ENCODE data around the gene RPS6KL1.

The RPS6KL1 gene, protein sequence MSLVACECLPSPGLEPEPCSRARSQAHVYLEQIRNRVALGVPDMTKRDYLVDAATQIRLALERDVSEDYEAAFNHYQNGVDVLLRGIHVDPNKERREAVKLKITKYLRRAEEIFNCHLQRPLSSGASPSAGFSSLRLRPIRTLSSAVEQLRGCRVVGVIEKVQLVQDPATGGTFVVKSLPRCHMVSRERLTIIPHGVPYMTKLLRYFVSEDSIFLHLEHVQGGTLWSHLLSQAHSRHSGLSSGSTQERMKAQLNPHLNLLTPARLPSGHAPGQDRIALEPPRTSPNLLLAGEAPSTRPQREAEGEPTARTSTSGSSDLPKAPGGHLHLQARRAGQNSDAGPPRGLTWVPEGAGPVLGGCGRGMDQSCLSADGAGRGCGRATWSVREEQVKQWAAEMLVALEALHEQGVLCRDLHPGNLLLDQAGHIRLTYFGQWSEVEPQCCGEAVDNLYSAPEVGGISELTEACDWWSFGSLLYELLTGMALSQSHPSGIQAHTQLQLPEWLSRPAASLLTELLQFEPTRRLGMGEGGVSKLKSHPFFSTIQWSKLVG

DNA sequence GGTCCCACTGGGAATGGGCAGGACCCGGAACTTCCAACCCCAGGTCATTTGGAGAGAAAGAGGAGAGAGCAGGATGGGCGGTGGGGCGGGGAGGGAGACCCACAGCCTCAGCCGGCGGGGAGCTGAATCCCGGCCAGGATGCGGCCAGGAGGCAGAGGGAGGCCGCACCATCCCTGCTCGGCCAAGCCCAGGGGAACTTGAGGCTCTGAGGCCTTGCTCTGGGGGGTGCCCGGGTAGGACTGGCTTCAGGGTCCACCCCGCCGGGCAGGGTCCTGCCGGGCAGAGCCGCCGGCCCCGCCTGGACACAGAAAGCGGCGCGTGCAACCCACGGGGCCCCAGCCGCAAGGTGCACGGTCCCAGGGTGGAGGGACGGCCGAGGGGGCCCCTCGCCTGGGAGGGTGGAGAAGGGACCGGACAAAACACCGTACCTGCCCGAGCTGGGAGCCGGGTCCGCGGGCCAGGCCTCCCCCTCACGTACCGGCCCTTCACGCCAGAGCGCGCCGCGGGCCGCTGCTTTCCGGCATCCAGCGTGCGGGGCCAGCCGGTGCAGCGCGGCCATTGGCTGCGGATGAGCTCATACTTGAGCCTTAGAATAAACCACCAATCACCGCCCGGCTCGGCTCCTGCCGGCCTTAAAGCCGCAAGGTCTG, at the start of gene RPS6KL1:
Gene RPS6KL1, minus strand, starts transcription at position 509 of the 650 bp plus-strand sequence. CDS start 1,719 bp downstream, outside the sequence.
- DNase-seq: peak; percentile 73

DNA sequence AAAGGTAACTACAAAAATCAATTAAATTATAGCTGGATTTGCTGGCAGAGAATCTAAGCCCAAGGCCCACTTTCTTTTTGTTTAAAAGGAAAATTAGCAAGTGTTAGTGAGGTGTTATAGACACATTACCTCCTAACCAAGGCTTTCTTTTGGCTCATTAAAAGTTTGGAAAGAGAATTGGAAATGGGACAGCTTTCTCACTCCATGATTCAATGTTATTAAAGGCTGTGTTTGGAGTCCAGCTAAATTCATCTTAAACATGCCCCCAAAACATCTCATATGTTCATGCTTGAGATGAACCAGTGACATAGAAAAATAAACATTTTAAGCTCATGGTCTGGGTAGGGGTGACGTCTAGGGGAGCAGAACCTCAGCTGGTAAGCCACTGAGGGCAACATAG, 45.8 kb upstream of the RPS6KL1 start:
- DNase-seq: no peak

DNA sequence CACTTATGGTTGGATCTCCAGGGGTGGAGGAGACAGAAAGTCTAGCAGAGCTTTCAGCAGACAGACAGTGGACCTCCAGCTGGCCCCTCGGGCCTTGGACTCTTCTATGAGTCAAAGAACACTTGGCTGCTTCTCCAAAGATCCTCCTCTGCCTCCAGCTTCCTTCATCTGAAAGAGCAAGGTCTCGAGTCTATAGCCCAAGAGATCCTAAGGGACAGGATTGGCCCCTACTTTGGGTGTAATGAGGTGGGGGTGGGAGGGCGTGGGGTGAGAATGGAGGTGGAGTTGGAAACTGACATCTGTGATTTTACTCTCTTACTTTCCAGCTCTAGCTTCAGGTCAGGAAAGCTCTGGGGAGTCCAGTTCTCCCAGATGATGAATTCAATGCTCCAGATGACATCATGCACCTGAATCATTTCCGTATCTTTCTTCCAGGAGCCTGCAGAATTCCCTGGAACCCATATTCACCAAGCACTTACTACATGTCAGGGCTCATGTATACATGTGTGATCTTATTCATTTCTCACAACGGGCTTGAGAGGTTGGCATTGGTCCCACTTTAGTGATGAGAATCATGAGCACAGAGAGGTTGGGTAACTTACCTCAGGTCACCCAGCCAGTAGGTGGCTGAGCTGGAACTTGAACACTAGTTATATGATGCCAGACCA, 42.6 kb upstream of the RPS6KL1 start:
- no peak for DNase-seq

DNA sequence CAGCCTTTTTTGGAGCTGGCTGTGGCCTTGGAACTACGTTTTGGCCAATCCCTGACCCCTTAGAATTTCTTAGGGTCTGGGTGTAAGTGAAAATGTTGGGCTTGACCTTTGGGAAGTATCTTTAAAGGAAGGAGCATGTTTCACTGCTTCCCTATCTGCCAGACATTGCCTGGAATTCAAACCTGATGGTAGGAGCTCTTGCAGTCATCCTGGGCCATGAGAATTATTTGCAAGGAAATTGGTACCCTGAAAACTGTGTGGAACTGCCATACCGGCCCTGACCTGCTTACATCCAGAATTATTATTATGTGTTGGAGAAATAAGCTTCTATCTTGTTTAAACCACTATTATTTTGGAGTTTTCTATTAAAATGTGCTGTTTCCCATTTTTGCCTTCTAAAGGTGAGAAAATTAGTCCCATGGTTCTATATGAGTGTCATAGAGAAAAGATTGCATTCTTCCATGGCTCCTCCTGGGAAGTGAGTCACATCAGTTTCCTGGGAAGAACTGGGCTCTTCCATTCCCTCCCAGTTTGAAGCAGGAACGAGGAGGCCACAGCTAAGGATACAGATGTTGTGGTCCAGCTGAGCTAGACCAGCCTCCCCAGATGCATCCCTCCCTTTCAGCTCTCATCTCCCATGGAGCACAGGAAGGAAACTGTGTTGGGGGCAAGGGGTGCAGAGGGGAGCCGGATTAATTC, 41.9 kb upstream of the RPS6KL1 start:
- DNase-seq: no peak

DNA sequence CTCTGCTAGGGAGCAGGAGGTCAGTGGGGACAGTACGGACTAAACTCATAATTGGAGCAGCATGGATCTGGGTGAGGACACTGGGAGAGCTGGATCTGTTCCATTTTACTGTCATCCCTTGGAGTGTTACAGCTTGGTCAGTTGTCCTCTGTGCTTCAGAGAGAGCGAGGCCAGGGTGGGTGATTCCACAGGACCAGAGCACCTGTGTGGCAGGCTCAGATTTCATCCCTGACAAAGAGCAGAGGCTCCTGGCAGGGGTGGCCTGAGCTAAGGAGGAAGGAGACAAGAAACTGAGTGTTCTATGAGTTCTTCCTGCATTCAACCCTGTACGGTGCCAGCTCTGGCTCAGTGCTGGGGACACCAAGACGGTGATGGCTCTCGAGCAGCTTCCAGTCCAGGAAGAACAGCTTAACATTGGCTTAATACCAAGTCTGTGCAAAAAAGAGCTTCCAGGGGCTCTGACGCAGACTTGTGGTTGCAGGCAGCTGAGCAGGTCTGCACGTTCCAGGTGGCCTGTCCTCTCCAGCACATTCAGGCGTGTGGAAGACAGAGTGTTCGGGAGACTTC, 40.7 kb upstream of the RPS6KL1 start:
- DNase-seq: no peak

DNA sequence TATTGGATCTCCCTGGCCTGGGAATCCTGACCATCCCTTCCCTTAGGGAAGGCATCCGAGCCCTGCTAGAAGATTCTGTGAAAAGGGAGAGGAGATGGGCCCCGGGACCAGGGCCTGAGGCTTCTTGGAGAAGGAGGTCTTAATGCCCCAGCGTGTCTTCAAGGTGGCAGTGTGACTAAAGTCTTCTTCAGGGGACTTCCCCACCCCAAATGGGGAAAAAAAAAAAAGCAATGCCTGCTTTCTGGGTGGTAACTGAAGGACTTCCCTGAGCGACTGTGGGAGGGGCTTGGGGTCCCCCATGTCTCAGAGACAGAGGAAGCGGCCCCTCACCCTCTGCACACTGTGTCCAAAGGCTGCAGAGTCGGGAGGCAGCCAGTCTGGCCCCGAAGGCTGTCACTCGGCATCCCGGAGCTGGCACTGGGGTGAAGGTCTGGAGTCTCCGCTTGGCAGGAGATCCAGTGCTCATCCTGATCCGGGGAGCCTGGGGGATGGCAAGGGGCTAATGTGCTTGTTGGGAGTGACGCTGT, 40.2 kb upstream of the RPS6KL1 start:
- no peak for DNase-seq

DNA sequence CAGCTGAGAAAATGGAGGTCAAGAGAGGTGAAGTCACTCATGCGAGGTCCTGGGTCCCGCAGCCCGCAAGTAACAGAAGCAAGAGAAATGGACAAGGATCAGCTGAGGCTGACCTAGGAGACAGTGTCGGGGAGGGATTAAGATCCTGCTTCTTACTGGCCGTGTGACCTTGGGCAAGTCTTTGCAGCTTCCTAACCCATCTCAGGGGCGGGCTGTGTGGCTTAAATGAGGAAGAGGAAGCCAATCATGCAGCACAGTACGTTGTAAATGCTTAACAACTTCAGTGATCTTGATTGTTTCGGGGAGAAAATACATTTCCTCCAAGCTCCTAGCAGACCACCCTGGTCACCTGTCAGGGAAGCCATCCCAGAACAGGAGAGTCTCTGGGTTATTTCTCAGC, 39.4 kb upstream of the RPS6KL1 start:
- no peak for DNase-seq

DNA sequence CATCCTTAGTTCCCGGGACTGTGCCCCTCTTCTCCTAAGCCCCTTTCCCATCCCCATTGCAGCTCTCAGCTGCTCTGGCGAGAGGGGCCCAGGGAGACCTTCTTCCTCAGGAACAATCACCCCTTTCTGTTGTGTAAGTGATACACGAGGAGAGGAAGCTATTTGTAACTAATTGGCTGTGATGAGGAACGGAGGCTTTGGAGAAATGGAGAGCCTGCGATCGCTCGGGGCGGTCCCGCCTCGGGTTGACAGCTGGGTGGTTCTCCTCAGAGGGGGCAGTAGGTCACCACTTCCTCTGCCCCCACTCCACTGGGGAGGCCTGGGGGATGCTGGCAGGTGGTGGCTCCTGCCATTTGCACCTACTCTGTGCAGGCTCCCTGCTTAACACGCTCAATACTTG, 39.0 kb upstream of the RPS6KL1 start:
- DNase-seq: no peak

DNA sequence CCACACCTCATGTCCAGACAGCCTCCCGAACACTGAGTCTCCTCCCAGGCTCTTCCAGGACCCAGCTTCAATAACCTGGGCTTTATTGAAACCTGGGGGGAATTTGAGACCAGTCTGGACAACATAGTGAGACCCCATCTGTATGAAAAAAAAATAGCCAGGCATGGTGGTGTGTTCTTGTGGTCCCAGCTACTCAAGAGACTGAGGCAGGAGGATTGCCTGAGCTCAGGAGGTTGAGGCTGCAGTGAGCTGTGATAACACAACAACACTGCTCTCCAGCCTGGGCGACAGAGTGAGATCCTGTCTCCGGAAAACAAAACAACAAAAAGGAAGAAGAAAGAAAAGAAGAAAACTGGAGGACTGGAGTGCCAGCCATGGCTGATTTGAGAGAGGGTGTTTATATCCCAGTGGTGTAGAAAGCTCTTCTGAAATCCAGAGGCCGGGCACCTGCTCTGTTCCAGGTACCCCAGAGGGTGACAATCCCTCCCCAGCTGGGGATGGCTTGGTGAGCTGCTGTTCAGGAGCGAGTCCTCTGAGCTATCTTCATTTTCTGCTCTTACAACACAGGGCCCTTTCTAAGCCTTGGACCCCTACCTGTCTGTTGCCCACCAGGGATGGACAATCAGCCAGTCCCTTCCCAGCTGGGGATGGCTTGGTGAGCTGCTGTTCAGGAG, 38.3 kb upstream of the RPS6KL1 start:
- DNase-seq: no peak

DNA sequence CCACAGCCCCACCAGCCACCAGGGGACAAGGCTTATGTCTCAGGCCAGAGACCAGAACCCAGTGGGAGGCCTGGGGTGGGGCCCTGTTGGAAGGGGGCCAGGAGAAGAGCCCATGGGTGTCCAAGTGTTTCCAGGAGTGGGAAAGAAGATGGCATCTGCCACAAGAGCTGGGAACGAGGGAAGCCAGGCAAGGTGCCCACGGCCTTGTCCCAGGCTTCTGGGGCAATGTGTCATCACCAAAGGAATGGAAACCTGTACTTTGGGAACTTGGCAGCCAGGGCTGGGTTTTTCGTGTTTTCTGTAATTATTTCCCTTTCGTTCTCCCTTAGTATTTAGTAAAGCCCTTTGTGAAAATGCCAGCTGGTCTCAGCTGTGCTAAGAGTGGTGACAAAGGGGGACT, 37.7 kb upstream of the RPS6KL1 start:
- DNase-seq: no peak

DNA sequence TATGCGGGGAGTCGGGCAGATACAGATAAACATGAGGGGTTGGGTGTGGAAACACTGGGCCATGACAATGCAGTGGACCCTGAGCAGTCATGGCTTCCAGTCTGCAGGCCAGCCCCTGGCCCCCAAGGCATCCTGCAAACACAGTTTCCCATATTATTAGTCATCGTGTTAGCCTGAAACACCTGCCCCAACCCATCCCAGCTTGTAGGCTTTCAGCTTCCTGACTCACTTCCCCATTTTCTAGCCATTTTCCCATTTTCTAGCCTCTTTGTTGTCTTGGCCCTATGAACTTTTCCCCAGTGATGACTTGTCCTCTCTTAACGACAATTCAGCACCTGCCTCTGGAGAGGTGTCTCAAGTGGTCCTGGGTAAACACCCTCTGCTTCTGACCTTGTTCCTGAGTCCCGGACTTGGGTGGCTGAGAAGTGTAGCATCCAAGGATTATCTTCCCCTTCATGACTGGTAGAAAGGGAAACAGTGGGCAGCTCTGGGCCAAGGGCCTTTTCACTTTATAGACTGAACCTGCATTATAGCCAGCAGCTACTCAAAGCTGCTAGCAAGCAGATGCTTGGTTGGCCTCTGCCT, 36.6 kb upstream of the RPS6KL1 start:
- DNase-seq: no peak

DNA sequence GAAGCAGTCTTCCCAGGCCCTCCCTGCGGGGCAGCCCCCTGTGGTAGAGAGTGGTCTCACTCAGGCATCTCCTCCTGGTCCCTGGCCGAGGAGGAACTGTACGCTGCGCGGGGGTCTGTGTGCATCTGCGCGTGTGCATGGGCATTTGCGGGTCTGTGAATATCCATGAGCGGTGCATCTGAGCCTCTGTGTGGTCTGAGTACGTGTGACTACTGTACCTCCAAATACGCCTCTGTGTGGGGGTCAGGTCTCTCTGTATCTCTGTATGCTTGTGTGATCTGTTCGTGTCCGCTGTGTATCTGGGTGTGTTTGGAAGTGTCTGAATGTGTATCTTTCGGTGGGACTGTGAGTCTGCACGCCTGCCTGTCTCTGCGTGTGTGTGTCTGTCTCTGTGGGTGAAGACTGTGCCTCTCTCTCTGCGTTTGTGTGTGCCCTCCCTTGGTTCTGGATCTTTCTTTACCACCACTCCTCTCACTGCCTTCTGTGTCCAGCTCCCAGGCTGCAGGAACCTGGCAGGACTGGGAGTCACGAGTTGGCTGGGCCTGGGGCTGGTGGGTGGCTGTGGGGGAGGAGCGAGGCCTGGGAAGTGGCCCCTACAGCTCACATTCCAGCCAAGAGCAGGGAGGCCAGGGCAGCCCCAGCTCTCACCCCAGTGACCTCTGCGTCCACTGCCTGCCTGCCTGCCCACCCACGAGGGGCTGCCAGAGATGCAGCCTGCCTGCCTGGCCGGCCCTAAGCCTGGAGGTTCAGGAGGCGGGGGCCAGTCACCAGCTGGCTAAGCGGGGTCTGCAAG, 33.4 kb upstream of the RPS6KL1 start:
- DNase-seq: no peak

DNA sequence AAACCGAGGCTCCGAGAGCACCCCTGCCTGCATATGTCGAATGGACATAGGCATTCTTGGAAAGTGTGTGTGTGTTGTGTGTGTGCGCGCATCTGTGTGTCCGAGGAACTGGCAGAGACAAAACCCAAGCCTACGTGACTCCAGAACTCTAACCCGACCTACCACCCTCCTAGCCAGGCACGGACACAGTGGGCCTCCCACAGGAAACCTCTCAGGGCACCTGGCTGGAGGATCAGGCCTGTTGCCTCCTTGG, 32.9 kb upstream of the RPS6KL1 start:
- DNase-seq: no peak

DNA sequence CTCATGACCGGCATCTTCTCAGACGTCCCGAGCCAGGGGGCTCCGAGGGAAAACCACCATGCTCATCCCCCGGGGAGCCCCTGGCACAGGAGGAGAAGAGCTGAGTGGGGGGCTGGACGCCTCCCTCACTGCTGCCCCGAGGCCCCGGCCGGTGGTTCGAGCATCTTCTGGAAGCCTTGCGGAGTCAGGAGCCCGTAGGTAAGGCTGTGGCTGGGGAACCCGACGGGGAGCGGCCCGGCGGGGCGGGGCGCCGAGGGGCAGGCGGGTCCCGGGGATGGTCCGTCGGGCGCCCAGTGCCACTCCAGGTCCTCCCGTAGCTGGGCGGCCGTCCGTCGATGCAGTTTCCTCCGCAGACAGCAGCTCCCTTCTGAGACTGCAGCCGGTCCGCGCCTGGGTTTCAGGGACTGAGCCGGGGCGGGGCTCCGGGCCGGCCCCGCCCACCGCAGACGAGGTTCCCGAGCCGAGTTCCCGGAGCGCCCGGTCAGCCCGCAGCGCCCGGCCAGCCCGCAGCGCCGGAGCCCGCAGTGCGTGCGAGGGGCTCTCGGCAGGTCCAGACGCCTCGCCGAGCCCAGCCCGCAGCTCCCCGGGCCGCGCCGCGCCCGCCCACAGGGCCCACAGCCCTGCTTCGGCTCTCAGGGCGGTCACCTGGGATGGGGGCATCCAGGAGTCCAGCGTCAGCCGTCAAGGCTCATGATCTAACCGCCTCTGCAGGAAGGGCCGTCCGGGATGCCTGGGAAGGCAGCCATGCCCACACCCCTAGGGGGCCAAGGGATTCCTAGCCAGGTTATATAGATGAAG, 32.4 kb upstream of the RPS6KL1 start, which contains the start of gene PGF:
Gene PGF, minus strand, starts transcription at position 369 of the 798 bp plus-strand sequence. Its CDS starts 355 bp downstream, at position 14.
- DNase-seq: peak; percentile 36

DNA sequence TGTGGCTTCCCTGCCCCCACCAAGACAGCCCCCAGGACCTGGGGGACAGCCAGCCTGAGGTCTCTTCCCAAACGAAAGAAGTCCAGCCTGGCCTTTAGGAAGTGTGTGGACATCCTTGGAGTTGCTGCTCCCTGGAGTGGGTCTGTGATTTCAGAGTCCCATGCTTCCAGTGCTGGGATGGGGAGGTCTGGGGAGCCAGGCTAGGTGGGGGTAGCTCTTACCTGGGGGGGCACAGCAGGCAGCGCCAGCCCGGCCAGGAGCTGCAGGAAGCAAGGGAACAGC, 31.8 kb upstream of the RPS6KL1 start:
- no peak for DNase-seq

DNA sequence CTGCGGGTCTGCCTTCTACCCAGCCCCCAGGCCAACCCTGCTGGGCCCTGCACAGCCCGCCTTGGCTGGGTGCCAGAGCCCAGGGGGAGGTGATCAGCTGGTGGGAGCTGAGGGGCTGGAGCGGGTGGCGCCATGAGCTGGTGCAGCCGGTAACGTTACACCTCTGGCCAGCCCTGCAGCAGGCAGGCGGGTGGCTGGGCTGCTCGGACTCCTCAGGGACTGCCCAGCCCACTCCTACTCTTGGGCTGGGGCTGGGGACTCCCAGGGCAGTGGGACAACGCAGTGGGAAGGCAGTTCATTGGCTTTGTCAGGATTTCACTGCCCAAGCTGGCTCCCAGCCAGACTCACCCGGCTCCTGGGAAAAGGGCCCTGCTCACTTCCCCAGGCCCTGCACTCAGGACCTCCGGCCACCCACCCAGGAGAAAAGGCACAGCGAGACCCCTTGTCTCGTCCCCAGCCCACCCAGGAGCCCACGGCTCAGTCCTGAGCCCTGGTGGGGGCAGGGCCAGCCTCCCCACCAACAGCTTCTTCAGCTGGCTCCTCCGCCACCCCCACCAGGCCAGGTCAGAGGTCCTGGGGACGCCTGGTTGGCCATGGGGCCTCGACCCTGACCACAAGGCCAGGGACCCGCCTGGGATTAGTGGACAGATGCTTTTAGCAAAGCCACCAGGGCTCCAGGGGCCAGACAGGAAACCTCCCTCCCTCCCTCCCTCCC, 31.3 kb upstream of the RPS6KL1 start:
- DNase-seq: no peak

DNA sequence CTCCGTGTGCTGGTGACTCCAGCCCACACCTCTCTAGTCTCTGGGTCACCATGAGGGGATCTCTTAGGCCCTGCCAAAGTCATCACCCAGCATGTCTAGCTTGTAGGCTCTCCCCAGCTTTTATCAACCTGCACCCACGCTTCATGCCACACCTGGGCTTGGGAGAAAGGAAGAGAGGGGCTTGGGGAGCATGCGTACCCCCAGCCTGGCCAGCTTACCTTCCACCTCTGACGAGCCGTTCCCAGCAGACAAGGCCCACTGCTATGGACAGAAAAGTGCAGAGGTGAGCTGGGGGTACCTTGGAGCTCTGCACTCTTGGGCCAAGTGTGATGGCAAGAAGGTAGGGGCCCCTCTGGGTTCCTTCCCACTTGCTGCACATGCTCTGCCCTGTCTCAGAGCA, 30.6 kb upstream of the RPS6KL1 start:
- DNase-seq: no peak

DNA sequence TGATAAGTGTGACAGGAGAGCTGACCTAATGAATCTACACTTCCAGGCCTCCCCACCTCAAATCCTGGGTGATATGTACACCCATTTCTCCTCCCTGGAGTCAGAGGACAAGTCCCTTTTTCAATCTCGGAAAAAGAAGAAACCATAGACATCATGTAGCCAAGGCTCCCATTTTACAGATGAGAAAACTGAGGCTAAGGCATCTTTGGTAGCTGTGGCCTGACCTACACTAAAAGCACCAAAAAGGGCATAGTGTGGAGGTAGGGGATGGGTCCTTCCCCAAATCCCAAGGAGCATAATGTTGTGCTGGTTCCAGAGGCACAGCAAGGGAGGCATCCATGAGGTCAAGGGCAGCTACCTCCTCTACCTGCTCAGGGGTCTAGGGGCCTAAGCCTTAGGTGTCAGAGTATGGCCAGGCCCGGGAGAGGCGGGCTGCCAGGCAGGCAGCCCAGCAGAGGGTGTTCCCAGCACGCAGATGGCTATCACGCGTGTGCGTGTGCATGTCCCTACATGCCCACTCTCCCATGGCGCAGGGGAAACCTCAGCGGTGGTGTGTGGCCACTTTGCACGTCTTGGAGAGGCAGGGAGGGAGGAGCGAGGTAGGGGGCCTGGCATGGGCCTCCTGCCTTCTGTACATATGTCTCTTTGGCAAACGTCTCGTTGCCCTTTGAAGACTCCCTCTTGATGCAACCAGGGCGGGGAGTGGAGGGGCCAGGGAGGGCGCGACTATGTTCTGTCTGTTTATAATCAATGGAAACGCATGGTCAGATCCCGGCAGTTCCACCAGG, 29.8 kb upstream of the RPS6KL1 start:
- no peak for DNase-seq
